Stimulated activated CD4-positive, alpha-beta T cell treated with anti-CD3 and anti-CD28 coated beads, Interleukin-1b, Interleukin-23, amount 100 ng/mL, for 1 hour (primary cell): Measurements from ENCODE around the gene GXYLT1.
"Not testable (repeated sequence)": the region's sequence is repeated elsewhere in the genome, so short reads cannot be mapped to it uniquely, and the experiment has no call there.

Source experiments
- DNase-seq, 2 donors: peaks; one replicate each; pipeline ENCODE4 v3.0.0-alpha.2; 2020; ENCODE audit warnings: low read depth in 2 of 2

The GXYLT1 gene, protein sequence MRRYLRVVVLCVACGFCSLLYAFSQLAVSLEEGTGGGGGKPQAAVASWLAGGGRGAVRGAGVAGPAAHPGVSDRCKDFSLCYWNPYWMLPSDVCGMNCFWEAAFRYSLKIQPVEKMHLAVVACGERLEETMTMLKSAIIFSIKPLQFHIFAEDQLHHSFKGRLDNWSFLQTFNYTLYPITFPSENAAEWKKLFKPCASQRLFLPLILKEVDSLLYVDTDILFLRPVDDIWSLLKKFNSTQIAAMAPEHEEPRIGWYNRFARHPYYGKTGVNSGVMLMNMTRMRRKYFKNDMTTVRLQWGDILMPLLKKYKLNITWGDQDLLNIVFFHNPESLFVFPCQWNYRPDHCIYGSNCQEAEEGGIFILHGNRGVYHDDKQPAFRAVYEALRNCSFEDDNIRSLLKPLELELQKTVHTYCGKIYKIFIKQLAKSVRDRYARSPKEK

DNA sequence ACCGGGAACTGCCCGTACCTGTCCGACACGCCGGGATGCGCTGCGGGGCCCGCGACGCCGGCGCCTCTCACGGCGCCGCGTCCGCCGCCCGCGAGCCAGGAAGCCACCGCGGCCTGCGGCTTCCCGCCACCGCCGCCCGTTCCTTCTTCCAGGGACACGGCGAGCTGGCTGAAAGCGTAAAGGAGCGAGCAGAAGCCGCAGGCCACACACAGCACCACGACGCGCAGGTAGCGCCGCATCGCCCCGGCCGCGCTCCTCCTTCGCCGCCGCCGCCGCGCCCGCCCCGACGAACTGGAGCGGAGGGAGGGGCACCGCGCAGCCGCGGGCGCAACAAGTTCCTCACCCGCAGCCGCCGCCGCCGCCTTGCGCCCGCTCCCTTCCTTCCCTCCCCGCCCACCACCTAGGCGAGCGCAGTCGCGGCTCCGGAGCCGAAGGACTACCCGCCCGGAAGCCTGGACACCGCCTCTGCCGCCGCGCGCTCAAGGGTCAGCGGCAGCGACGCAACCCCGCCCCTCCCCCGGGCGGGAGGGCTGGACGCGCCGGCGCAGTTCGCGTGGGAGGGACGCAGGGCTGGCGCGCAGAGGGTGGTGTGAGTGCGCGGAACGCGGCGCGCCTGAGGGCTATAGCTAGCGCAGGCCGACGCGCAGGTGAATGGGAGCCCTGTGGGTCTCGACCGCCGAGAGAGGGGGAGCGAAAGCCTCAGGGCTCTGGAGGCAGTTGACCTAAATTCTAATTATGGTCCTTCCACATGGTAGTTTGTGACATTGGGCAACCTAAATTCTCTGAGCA is at the start of gene GXYLT1:
TSS of gene GXYLT1 (minus strand) at position 467 of the 789 bp plus-strand sequence. CDS start at position 239, 228 bp downstream.
- DNase-seq, result peak; percentile 42 to 55

DNA sequence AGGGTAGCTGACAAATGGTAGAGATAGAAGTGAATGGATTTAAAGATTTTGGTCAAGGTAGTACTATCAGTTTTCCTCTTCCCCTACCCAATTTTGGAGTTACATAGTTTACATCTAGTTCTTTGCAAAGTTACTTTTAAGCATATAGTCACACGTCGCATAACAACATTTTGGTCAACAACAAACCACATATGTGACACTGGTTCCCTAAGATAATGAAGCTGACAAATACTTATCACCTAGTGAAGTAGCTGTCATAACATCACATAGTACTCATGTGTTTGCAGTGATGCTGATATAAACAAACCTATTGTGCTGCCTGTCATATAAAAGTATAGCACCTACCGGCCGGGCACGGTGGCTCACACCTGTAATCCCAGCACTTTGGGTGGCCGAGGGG is 48.0 kb upstream of the GXYLT1 start:
- no peak for DNase-seq

DNA sequence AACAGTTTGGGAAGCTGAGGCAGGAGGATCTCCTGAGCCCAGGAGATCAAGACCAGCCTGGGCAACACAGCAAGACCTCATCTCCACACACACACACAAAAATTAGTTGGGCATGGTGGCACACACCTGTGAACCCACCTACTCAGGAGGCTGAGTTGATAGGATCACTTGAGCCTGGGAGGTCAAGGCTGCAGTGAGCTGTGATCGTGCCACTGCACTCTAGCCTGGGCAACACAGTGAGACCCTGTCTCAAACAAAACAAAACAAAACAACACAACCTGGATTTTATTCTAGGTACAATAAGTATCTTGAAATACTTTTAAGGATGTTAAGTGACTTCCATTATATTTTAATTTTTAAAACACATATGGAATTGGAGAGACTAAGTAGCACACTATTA is 47.6 kb upstream of the GXYLT1 start:
- no peak for DNase-seq

DNA sequence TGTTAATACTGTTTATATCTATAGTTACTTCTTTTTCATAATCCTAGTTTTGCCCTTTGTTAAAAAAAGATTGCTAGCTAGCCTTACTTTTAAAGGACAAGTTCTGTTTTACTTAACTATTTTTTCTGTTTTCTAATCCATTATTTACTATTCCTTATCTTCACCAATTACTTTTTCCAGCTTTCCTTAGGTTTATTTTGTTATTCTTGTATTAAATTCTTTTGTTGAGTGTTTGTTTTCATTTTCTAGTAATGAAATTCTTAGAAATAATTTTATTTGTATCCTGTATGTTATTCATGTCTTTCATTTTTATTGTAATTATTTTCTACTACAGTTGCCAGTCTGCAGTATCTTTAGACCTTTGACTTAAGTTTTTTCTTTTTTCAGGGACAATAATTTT is 45.7 kb upstream of the GXYLT1 start:
- DNase-seq, result no peak

DNA sequence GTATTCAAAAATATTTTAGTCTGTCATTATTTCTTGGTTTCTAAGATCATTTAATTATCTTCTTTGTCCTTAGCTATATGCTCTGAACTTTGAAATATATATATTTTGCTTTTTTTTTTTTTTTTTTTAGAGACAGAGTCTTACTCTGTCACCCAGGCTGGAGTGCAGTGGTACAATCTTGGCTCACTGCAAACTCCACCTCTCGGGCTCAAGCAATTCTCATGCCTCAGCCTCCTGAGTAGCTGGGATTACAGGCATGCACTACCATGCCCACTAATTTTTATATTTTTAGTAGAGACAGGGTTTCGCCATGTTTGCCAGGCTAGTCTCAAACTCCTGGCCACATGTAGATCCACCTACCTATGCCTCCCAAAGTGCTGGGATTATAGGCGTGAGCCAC is 43.6 kb upstream of the GXYLT1 start:
- not testable (repeated sequence) for DNase-seq

DNA sequence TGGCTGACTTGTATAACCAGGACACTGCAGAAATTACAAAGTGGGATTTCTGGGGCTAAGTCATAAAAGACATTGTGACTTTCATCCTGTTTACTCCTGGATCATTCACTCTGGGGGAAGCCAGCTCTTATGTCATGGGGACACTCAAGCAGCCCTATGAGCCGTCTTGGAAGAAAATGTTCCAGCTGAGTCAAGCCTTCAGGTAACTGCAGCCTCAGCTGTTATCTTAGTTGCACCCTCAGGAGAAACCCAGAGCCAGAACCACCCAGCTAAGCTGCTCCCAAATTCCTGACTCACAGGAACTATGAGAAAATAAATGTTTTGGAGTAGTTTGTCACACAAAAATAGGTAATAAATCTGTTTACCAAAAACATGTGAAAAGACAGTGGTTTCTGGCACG is 43.1 kb upstream of the GXYLT1 start:
- DNase-seq, result no peak

DNA sequence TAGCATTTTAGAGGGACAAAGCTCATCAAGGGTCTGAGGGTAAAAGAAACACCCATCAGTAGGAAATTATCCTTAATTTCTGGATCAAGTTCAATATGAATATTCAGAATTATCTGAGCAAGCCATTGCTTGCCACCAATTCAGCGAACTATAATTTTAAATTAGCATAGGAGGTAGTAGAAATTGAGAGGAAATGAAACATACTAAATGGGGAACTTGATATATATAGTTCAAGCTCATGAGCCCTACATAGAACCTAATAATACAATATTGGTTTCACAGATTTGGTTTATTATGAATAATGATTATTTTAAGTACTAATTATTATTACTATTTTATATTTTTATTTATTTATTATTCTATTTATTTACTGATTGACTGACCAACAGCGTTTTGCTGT is 42.1 kb upstream of the GXYLT1 start:
- DNase-seq, result no peak

DNA sequence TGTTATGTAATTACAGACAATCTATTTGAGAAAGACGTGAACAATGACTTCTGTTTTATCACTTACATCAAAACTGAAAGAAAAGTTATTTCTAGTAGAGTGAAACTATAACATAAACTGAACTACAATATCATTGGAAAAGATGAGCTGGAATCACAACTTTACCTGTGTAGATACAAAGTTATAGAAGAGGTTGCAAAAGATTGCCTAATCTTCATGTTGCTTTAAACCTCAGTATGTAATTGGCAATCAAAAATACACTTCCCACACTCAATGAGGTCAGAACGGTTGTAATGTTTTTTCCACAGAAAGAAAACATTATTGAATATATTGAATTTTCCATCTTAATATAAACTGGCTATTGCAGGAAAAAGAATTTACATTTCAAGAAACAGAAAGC is 37.7 kb upstream of the GXYLT1 start:
- DNase-seq, result no peak

DNA sequence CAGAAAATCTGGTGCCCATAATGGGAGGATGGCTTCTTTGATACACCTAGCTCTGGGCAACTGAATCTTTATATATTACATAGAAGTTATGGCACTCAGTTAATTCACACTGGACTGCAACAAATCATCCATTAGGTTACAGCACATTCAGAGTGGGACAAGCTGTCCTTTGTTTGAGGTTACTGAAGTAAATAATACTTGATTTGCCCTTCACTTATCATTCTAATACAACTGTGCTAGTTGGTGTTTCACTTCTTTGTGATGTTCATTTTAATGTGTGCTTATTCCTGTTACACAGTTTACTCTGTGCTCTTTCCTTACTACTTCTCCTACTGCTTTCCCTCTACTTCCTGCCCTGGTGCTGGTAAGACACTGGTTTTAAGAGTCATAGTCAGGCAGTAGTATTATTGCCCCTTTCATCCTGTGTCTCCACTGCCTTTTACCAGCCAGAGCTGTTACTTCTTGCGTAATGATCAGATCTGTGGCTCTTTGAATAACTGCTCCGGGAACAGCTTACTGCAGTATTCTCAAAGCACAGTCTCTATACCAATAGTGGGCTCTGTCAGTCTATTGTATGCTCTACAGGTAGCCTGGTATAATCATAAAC is 36.4 kb upstream of the GXYLT1 start:
- no peak for DNase-seq

DNA sequence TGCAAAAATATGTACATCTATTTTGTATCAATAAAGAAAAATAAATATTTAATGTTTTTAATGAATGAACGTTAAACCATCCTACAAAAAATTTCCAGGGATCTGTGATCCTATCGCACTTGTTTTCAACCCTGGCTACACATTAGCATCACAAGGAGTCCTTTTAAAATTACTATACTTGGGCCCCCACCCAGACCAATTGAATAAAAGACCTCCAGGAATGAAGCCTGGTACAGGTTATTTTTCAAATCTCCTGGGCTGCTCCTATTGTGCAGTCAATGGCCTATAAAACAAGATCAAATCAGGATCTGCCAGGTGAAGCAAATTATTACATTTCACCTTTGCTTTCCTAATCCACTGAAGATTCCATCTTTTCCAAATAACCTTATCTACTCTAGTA is 33.4 kb upstream of the GXYLT1 start:
- no peak for DNase-seq

DNA sequence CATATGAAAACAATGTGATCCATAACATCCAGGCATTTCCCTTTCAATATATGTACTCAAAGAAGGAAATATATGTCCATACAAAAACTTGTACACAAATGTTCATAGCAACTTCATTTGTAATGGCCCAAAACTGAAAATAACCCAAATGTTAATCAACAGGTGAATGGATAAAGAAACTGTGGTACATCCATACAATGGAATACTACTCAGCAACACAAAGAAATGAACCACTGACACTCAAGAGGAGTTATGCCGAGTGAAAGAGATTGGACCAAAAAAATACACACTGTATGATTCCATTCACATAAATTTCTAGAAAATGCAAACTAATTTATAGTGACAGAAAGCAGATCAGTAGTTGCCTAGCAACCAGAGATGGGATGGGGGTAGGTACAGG is 30.3 kb upstream of the GXYLT1 start:
- DNase-seq, result no peak

DNA sequence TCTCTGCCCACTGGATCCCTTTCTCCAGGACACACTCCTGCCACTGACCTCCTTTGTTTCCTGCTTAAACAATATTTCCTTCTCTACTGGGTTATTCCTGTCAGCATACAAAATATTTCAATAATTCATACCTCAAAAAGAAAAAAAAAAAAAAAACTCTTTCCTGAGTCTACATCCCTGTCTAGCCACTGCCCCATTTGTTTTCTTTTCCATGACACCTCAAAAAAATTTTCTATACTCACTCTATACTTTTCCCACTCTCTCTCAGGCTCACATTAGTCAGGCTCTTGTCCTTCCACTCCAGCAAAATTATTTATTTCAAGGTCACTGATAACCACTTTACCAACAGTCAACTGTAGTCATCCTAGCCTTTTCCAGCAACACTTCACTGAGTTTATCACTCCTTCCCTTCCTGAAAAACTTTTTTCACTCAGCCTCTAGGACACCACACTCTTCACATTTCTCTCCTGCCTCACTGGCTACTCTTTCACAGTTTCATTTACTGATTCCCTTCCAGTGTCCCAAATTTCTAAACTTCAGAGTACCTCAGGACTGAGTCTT is 29.4 kb upstream of the GXYLT1 start:
- DNase-seq, result no peak

DNA sequence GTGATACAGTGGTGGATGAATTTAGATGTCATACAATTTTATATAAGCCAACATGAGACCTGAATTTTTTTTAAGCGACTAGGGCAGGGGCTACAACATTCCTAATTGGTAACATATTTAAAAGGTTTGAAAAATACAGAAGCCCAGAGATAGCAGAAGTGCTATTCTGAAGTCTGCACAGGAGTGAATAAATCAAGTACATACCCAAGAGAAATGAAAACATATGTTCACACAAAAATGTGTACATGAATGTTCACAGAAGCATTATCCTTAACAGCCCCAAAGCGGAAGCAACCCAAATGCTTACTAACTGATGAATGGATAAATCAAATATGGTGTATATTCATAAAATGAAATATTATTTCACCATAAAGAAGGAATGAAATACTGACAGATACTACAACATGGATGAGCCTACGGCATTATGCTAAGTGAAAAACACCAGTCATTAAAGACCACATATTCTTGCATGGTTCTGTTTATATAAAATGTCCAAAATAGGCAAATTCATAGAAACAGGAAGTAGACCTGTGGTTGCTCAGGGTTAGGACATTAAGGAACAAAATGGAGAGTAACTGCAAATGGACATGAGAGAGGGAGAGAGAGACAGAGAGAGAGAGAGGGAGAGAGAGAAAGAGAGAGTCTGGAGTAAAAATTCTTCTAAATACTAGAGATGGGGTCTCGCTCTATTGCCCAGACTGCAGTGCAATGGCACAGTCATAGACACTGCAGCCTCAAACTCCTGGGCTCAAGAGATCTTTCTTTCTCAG is 28.0 kb upstream of the GXYLT1 start:
- DNase-seq, result no peak

DNA sequence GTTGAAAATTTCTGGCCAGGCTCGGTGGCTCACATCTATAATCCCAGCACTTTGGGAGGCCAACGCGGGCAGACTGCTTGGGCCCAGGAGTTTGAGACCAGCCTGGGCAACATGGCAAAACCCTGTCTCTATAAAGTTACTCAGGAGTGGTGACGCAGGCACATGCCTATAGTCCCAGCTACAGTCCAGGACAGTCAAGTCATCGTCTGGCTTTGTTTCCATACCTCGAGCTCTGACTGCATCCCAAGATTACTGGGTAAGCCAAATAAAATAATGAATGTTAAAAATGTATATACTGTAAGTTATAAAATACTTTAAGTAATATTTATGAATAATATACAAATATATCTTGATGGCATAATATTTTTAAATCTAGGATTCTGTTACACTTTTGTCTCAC is 23.0 kb upstream of the GXYLT1 start:
- no peak for DNase-seq

DNA sequence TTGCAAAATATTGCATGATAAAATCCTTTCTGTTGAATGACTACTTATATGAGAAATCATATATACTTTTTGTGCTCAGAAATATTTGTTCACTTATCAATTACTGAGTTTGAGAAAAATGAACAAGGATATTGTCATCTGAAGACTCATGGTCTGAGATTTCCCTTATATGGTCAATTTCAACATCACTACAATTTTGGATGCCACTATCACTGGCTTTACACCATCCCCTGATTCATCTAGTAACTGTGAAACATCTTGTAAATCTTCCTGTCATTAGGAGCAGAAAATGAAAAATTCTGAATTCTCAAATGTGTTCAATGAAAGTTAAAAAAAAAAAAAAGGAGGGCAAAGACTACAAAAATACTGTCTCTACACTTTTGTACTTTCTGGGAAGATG is 21.8 kb upstream of the GXYLT1 start:
- DNase-seq, result no peak

DNA sequence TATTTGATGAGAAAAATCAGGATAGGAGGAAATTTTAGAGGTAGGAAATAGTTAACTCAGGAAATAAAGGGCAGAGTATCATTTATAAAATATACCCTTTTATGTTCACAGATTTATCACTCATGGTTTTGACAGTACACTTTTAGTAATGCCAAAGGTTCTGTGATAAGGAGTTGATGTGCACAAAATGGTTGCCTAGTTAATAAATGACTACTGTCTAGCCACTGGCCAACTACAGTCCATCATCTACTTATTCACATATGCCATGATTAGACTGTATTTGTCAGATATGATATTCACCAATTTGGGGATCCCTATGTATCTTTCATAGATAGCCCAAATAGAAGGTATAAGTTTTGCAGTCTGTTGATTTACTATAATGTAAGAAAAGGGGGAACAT is 19.2 kb upstream of the GXYLT1 start:
- DNase-seq, result no peak

DNA sequence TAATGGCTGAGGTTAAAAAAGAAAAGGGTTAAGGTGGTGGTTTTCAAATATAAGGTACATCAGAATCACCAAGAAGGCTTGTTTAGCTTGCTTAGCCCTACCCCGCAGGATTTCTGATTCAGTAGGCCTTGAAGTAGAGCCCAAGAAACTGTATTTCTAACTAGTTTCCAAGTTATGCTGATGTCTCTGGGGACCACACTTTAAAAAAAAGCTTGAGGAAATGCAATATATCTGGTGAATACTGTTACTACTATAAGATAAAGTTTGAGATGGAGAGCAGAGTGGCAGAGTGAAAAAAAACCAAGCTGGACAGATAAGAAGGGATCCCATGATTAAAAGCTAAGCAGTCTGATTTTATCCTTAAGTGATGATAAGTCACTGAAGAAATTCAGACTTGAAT is 18.3 kb upstream of the GXYLT1 start:
- DNase-seq, result no peak

DNA sequence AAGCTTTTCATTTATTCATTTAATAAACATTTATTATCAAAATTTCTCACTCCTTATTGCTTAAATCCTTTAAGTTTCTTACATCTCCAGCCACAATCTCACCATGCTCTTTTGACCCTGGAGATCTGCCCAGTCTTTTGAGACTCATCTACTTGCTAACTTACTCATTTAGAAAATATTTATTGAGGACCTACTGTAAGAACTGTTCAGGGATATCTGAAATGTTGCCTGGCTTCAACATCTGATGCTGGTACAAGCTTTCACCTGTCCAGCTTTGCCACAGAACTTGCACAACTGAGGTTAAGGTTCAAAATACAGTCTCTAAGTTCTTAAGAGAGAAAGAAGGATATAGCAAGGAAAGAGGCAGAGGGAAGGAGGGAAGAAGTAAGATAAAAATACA is 17.5 kb upstream of the GXYLT1 start:
- DNase-seq, result no peak

DNA sequence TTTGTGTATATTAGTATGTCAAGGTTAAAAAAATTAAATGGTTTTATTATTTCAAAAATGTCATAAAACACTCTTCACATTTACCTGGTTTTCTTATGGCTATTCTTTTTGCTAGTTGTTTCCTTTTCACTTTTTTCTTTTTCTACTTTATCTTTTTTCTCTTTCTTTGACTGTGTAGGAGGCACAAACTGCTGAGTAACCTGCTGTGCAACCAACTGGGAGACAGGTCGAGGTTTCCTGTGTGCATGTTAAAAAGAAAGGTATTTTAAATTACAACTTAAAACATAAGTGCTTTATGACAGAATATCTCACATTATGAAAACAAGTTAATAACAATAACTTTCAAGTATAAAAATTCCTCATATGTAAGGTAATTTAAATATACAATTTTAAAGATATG is 16.9 kb upstream of the GXYLT1 start:
- no peak for DNase-seq

DNA sequence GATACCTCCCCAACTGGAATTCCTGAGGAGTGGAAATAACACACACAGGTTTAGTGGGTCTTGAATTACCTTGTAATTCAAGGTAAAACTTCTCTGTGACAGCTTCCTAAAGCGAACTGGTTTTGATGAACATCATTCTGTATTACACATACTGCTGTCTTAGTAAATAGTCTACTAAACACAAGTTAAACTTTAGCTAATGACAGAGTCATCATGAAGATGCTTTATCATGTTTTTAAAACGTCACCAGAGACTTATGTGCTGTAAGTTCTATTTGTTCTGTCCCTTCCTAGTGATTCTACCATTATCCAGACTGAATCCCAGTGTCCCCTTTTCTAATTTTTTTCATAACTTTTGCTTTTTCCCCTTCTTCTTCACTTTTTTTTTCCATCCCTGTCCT is 11.6 kb upstream of the GXYLT1 start:
- no peak for DNase-seq

DNA sequence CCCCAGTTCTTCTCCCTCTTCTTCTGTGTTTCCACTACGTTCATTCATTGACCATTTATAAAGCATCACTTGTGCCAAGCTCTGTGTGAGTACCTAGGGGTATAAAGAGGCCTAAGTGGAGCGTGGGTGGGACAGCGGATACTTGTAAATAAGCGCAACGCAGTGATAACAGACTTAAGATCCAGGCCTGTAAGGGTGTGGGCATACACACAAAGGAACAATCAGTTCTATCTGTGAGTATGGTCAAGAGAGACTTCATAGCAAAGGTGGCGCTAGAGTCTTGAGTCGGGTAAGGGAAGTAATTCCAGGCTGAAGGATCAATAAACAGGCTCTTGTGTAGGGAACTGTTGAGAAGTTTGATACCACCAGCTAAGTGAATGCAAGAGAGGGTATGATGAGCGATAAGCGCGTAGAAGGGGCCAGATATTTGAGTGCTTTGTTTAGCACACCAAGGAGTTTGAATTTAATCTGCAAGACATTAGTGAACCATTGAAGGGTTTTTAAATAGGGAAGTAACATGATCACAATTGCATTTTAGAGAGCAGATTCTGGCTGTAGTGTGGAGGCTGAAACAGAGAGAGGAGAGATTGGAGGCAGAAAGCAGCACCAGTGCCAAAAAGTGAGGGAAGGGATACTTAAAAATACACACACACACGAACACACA is 1.0 kb upstream of the GXYLT1 start:
- no peak for DNase-seq
